Astrocyte (in vitro differentiated cells and primary cell): Measurements from ENCODE around the gene PCSK5. TPM values are rescaled to one million over a fixed set of nuclear protein-coding genes. Genes with fewer than 3 reads are reported as not detected.

Source experiments
- DNase-seq: peaks from one replicate; pipeline ENCODE4 v3.0.0-alpha.2; 2010; ENCODE audit warnings: low read depth
- FAIRE-seq: peaks from 2 replicates; lab custom pipeline; 2011; peaks lifted over from hg19 to GRCh38; lab: Jason Lieb, UNC
- H2AFZ ChIP-seq: 2 replicates; pipeline ENCODE4 v1.6.0; 2012; ENCODE audit warnings: low read depth, low read length, inconsistent platforms
- H3K27ac ChIP-seq: 2 replicates; pipeline ENCODE4 v1.5.1; 2011; ENCODE audit warnings: low read depth, low read length, inconsistent platforms
- H3K27me3 ChIP-seq: 2 replicates; pipeline ENCODE4 v1.6.0; 2011; ENCODE audit warnings: low read length, inconsistent platforms; ENCODE audit not compliant: insufficient read depth
- H3K36me3 ChIP-seq: 2 replicates; pipeline ENCODE4 v1.5.1; 2011; ENCODE audit warnings: low read length, inconsistent platforms; ENCODE audit not compliant: insufficient read depth
- H3K4me1 ChIP-seq: 2 replicates; pipeline ENCODE4 v1.5.1; 2011; ENCODE audit warnings: low read length, inconsistent platforms; ENCODE audit not compliant: insufficient read depth
- H3K4me2 ChIP-seq: 2 replicates; pipeline ENCODE4 v1.6.0; 2012; ENCODE audit warnings: low read length, inconsistent platforms
- H3K4me3 ChIP-seq: 2 replicates; pipeline ENCODE4 v1.5.1; 2011; ENCODE audit warnings: low read depth, mild to moderate bottlenecking, low read length, inconsistent platforms; ENCODE audit not compliant: insufficient read depth
- H3K79me2 ChIP-seq: 2 replicates; pipeline ENCODE4 v1.6.0; 2012; ENCODE audit warnings: mild to moderate bottlenecking, low read length, inconsistent platforms; ENCODE audit not compliant: insufficient read depth
- H3K9ac ChIP-seq: 2 replicates; pipeline ENCODE4 v1.6.0; 2012; ENCODE audit warnings: mild to moderate bottlenecking, low read length, inconsistent platforms
- H3K9me3 ChIP-seq: 2 replicates; pipeline ENCODE4 v1.5.1; 2012; ENCODE audit warnings: low read depth, mild to moderate bottlenecking, low read length, inconsistent platforms; ENCODE audit not compliant: insufficient read depth
- H4K20me1 ChIP-seq: 2 replicates; pipeline ENCODE4 v1.6.0; 2012; ENCODE audit warnings: low read length, inconsistent platforms; ENCODE audit not compliant: insufficient read depth
- H3K27ac Mint-ChIP-seq: one replicate; pipeline ENCODE4 v1.8.0; 2021; ENCODE audit warnings: mild to moderate bottlenecking, mixed read lengths; ENCODE audit not compliant: unreplicated experiment
- H3K27me3 Mint-ChIP-seq: one replicate; pipeline ENCODE4 v1.8.0; 2021; ENCODE audit warnings: low read depth, mixed read lengths; ENCODE audit not compliant: unreplicated experiment
- H3K36me3 Mint-ChIP-seq: one replicate; pipeline ENCODE4 v1.8.0; 2021; ENCODE audit warnings: low read depth, mixed read lengths; ENCODE audit not compliant: unreplicated experiment
- H3K4me1 Mint-ChIP-seq: one replicate; pipeline ENCODE4 v1.8.0; 2021; ENCODE audit warnings: low read depth, mixed read lengths; ENCODE audit not compliant: unreplicated experiment
- H3K4me3 Mint-ChIP-seq: one replicate; pipeline ENCODE4 v1.8.0; 2021; ENCODE audit warnings: mild to moderate bottlenecking, moderate library complexity, mixed read lengths; ENCODE audit not compliant: unreplicated experiment
- H3K9me3 Mint-ChIP-seq: one replicate; pipeline ENCODE4 v1.8.0; 2021; ENCODE audit warnings: mild to moderate bottlenecking, mixed read lengths; ENCODE audit not compliant: unreplicated experiment
- EZH2 ChIP-seq: IDR thresholded peaks from 2 replicates; pipeline ENCODE4 v1.6.1; 2012; ENCODE audit warnings: mild to moderate bottlenecking, low read length, inconsistent platforms; ENCODE audit not compliant: insufficient read depth
- total RNA-seq: library from RNA; stranded (reverse); gene quantifications from 2 replicates; pipeline ENCODE4 v1.2.1, GENCODE V29; 2021
- TF ChIP-seq, protein P1 (sequence below): IDR thresholded peaks from 2 replicates; pipeline ENCODE4 v1.5.1; 2011; ENCODE audit warnings: low read depth, mild to moderate bottlenecking, inconsistent platforms, low read length, moderate library complexity; ENCODE audit not compliant: insufficient read depth

Gene PCSK5
- total RNA-seq, 1 donor from 2014 or later: 13.1 TPM

- Histone ChIP-seq H3K27me3 (no peaks in the 10 kb centered on the region), H3K36me3 (no peaks in the 10 kb centered on the region), H4K20me1 (no peaks in the 10 kb centered on the region), H3K27ac (no peak overlapping the region), H2AFZ (no peak overlapping the region), H3K9me3 (no peaks in the 10 kb centered on the region), H3K4me3 (no peak overlapping the region), H3K4me2 (no peak overlapping the region), H3K9ac (no peak overlapping the region), H3K4me1 (no peaks in the 10 kb centered on the region), H3K79me2 (no peaks in the 10 kb centered on the region)
- H3K4me3 Mint-ChIP-seq: no peak overlapping the region
- TF ChIP-seq, protein P1, sequence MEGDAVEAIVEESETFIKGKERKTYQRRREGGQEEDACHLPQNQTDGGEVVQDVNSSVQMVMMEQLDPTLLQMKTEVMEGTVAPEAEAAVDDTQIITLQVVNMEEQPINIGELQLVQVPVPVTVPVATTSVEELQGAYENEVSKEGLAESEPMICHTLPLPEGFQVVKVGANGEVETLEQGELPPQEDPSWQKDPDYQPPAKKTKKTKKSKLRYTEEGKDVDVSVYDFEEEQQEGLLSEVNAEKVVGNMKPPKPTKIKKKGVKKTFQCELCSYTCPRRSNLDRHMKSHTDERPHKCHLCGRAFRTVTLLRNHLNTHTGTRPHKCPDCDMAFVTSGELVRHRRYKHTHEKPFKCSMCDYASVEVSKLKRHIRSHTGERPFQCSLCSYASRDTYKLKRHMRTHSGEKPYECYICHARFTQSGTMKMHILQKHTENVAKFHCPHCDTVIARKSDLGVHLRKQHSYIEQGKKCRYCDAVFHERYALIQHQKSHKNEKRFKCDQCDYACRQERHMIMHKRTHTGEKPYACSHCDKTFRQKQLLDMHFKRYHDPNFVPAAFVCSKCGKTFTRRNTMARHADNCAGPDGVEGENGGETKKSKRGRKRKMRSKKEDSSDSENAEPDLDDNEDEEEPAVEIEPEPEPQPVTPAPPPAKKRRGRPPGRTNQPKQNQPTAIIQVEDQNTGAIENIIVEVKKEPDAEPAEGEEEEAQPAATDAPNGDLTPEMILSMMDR: no peak
- TF ChIP-seq EZH2: no peak
- no peaks in the 10 kb centered on the region for H3K9me3 Mint-ChIP-seq
- no peak overlapping the region for H3K27ac Mint-ChIP-seq
- H3K36me3 Mint-ChIP-seq: no peaks in the 10 kb centered on the region
- H3K4me1 Mint-ChIP-seq: no peaks in the 10 kb centered on the region
- no peak for DNase-seq
- no peak for FAIRE-seq
- no peaks in the 10 kb centered on the region for H3K27me3 Mint-ChIP-seq
Measured at GRCh38 chr9:76013809-76014208, 123.3 kb downstream of the PCSK5 start.

DNA sequence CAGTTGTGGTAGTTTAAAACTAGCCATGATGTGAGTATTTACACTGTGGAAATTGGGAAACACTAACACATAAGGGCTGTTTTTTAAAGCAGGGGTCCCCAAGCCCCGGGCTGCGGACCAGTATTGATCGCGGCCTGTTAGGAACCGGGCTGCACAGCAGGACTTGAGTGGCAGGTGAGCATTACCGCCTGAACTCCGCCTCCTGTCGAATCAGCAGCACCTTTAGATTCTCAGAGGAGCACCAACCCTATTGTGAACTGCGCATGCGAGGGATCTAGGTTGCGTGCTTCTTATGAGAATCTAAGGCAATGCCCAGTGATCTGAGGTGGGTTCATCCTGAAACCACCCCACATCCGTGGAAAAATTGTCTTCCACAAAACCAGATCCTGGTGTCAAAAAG, 127.8 kb downstream of the PCSK5 start:
- Histone ChIP-seq H3K36me3 (no peaks in the 10 kb centered on the region), H3K79me2 (no peaks in the 10 kb centered on the region), H3K4me3 (no peak overlapping the region), H3K9ac (no peak overlapping the region), H3K4me2 (no peak overlapping the region), H4K20me1 (no peaks in the 10 kb centered on the region), H3K9me3 (no peaks in the 10 kb centered on the region), H3K4me1 (no peaks in the 10 kb centered on the region), H3K27me3 (no peaks in the 10 kb centered on the region), H2AFZ (no peak overlapping the region), H3K27ac (no peak overlapping the region)
- Mint-ChIP-seq H3K27ac (no peak overlapping the region), H3K27me3 (no peaks in the 10 kb centered on the region), H3K4me3 (no peak overlapping the region), H3K4me1 (no peaks in the 10 kb centered on the region), H3K36me3 (no peaks in the 10 kb centered on the region), H3K9me3 (no peaks in the 10 kb centered on the region)
- DNase-seq (no peak), FAIRE-seq (no peak)
- no peak for TF ChIP-seq EZH2

DNA sequence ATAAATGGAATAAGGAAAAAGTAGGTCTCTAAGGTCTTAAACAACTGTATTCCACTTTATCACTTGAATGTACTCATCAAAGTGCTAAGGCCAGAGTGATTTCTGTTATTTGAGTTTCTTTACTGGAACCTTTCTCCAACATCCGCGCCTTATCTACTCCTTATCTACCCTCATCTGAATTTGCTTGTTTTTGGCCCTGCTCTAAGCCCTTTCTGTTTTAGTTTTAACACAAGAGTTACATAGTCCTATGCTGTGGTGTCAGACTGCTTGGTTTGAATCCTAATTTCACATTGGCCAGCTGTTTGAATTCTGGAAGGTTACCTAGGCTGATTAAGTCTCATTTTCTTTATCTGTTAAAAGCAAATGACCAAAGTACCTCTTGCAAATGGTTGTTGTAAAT, 128.3 kb downstream of the PCSK5 start:
- no peak overlapping the region for H2AFZ ChIP-seq
- no peaks in the 10 kb centered on the region for H3K9me3 ChIP-seq
- H3K27ac ChIP-seq: no peak overlapping the region
- H3K27me3 ChIP-seq: no peaks in the 10 kb centered on the region
- Mint-ChIP-seq H3K4me1 (peaks cover 3% of the 10 kb centered on the region), H3K36me3 (no peaks in the 10 kb centered on the region), H3K4me3 (no peak overlapping the region), H3K27me3 (no peaks in the 10 kb centered on the region), H3K9me3 (no peaks in the 10 kb centered on the region), H3K27ac (no peak overlapping the region)
- H3K36me3 ChIP-seq: no peaks in the 10 kb centered on the region
- H4K20me1 ChIP-seq: no peaks in the 10 kb centered on the region
- DNase-seq: peak; percentile 17
- TF ChIP-seq, protein P1: no peak
- TF ChIP-seq EZH2: no peak
- no peak for FAIRE-seq
- H3K4me1 ChIP-seq: no peaks in the 10 kb centered on the region
- no peak overlapping the region for H3K4me3 ChIP-seq
- no peak overlapping the region for H3K9ac ChIP-seq
- no peaks in the 10 kb centered on the region for H3K79me2 ChIP-seq
- H3K4me2 ChIP-seq: no peak overlapping the region
